OCI-LY3 (cell line): ENCODE data around the gene PRDM2.

Experiments used
- H2AFZ ChIP-seq: fragments of 200-600, 300-600 bp; shearing (Covaris generic); 2 replicates; pipeline ENCODE4 v1.6.0; 2014; ENCODE audit warnings: antibody characterized with exemption, low read depth, low read length
- H3K27ac ChIP-seq: fragments of 200-600, 300-600 bp; sonication (generic); 2 replicates; pipeline ENCODE4 v1.5.1; 2014; ENCODE audit warnings: mild to moderate bottlenecking, low read length, moderate library complexity, mixed read lengths
- H3K27me3 ChIP-seq: fragments of 200-600, 300-600 bp; sonication (generic); 2 replicates; pipeline ENCODE4 v1.6.1; 2014; ENCODE audit warnings: low read depth, low read length, mixed read lengths
- H3K36me3 ChIP-seq: fragments of 200-600, 300-600 bp; sonication (generic); replicated peaks from 2 replicates; pipeline ENCODE3; 2014; ENCODE audit warnings: low read depth, low read length, mixed read lengths
- H3K4me1 ChIP-seq: fragments of 300-600, 200-600 bp; sonication (generic); 2 replicates; pipeline ENCODE4 v1.6.1; 2014; ENCODE audit warnings: low read length, mixed read lengths
- H3K4me2 ChIP-seq: fragments of 200-600, 300-600 bp; sonication (generic); 2 replicates; pipeline ENCODE4 v1.6.1; 2014; ENCODE audit warnings: low read length, mixed read lengths
- H3K4me3 ChIP-seq: fragments of 300-600, 200-600 bp; sonication (generic); 2 replicates; pipeline ENCODE4 v1.5.1; 2014; ENCODE audit warnings: antibody characterized with exemption, mild to moderate bottlenecking, low read length, moderate library complexity
- H3K79me2 ChIP-seq: fragments of 300-600, 200-600 bp; shearing (Covaris generic); 2 replicates; pipeline ENCODE4 v1.6.1; 2014; ENCODE audit warnings: mild to moderate bottlenecking, low read length, mixed read lengths
- H3K9ac ChIP-seq: fragments of 300-600, 200-600 bp; shearing (Covaris generic); 2 replicates; pipeline ENCODE4 v1.6.0; 2014; ENCODE audit warnings: mild to moderate bottlenecking, low read length, moderate library complexity
- H3K9me3 ChIP-seq: fragments of 200-600, 300-600 bp; shearing (Covaris generic); 2 replicates; pipeline ENCODE4 v1.6.1; 2014; ENCODE audit warnings: low read length, mixed read lengths; ENCODE audit not compliant: insufficient read depth
- H4K20me1 ChIP-seq: fragments of 200-600, 300-600 bp; sonication (generic); 2 replicates; pipeline ENCODE4 v1.6.1; 2016; ENCODE audit warnings: low read length, mixed read lengths; ENCODE audit not compliant: insufficient read depth
- EZH2phosphoT487 ChIP-seq: fragments of 200-600 bp; shearing (Covaris generic); IDR thresholded peaks from 2 replicates; pipeline ENCODE4 v1.6.1; 2018; ENCODE audit warnings: antibody characterized with exemption, mixed run types, low read depth
- TF ChIP-seq, protein P1 (sequence below): fragments of 200-600, 300-600 bp; sonication (generic); IDR thresholded peaks from 2 replicates; pipeline ENCODE4 v1.5.1; 2014; ENCODE audit warnings: antibody characterized with exemption, low read length, low read depth

The PRDM2 gene

DNA sequence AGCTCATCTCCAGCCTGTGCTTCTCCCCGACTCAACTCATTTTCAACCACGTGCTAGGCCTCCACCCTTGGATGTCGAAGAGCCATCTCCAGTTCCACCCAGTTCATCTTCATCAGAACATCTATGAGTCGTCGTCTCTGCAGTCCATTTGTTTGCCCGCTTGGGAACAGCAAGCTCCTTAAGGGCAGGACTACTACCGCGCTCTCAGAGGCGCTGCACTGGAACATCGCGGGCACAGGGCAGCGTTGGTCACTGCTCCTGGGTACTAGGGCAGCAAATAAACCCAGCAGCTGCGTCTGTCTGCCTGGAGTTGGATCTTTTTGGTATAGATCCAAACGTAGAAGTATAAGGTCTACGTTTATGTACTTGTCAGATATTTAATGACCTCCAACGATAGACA, 478 bp upstream of the PRDM2 start:
- H3K4me2 ChIP-seq = peak overlapping the region; percentile 99
- peak overlapping the region; percentile 98 for H3K9ac ChIP-seq
- peaks cover 6% of the 10 kb centered on the region; the same call in 1 of the 2 replicates for H3K9me3 ChIP-seq
- H3K4me1 ChIP-seq = peaks cover 31% of the 10 kb centered on the region
- H3K36me3 ChIP-seq = peaks cover 12% of the 10 kb centered on the region
- peak overlapping the region; percentile 97 for H3K4me3 ChIP-seq
- TF ChIP-seq, protein P1, sequence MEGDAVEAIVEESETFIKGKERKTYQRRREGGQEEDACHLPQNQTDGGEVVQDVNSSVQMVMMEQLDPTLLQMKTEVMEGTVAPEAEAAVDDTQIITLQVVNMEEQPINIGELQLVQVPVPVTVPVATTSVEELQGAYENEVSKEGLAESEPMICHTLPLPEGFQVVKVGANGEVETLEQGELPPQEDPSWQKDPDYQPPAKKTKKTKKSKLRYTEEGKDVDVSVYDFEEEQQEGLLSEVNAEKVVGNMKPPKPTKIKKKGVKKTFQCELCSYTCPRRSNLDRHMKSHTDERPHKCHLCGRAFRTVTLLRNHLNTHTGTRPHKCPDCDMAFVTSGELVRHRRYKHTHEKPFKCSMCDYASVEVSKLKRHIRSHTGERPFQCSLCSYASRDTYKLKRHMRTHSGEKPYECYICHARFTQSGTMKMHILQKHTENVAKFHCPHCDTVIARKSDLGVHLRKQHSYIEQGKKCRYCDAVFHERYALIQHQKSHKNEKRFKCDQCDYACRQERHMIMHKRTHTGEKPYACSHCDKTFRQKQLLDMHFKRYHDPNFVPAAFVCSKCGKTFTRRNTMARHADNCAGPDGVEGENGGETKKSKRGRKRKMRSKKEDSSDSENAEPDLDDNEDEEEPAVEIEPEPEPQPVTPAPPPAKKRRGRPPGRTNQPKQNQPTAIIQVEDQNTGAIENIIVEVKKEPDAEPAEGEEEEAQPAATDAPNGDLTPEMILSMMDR = no peak
- TF ChIP-seq EZH2phosphoT487 = no peak
- 0 out of 2 replicates have a peak, but pooled peaks cover 3% of the 10 kb centered on the region for H4K20me1 ChIP-seq
- H3K27ac ChIP-seq = peak overlapping the region; percentile 97
- no peaks in the 10 kb centered on the region for H3K27me3 ChIP-seq
- no peak overlapping the region for H2AFZ ChIP-seq
- peaks cover 51% of the 10 kb centered on the region for H3K79me2 ChIP-seq

DNA sequence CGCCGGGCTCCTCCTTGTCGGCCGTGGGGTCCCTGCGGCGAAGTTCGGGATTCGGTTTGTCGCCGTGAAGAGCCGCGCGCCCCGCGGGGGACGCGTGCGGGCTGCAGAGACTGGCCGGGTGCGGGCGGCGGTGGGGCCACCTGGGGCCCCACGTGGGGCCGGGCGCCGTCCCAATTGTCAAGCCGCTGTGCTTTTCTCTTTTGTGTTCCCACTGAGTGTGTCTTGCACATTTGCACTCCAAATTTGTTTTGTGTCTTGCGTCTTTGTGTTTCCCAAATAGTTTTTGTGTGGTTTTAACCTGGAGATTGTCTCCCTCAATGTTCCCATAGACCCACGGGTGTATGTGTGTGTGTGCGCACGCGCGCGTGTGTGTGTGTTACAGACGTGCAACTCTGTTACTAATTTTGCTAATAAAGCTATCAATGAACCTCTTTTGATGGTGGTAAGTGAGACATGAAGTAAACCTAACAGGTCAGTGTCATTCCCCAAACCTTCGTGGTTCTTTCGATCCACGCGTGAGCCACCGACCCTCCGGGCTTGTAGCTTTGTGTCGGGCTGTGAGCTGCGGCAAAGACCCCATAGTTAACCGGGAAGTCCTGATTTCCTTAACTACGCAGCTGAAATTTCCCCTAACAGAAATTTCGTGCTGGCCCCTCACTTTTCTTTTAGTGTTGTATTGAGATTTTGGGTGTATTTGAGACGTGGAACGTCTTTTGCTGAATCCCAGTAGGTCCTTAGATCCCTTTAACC, 708 bp downstream of the PRDM2 start:
- Histone ChIP-seq H3K36me3 (peaks cover 15% of the 10 kb centered on the region), H3K27me3 (no peaks in the 10 kb centered on the region), H4K20me1 (peaks cover 13% of the 10 kb centered on the region; the same call in 1 of the 2 replicates), H3K4me1 (peaks cover 34% of the 10 kb centered on the region), H3K27ac (peak overlapping the region; percentile 97), H3K9ac (peak overlapping the region; percentile 98), H3K4me3 (peak overlapping the region; percentile 97), H3K9me3 (peaks cover 6% of the 10 kb centered on the region; the same call in 1 of the 2 replicates), H3K4me2 (peak overlapping the region; percentile 85), H3K79me2 (peaks cover 63% of the 10 kb centered on the region), H2AFZ (no peak overlapping the region)
- TF ChIP-seq, protein P1 = no peak
- no peak for TF ChIP-seq EZH2phosphoT487

DNA sequence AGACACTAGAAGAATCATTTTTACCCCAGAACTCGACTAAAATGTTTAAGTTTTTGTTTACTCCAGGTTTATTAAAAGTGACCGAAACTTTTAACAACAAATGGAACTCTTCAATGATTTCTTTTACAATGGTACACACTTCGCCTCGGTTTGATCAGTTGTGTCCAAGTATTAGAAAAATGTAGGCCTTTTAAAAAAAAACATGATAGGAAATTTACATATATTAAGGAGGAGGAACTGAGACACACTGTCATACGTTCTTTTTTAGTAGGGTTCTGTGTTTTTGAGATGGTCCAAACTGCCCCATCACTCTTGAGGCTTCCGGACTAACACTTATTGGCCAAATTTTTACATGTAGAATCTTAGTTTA, 1.3 kb downstream of the PRDM2 start:
- H3K27ac ChIP-seq = peak overlapping the region; percentile 97

More for the DNA sequence above, 1.3 kb downstream of the PRDM2 start:
- Histone ChIP-seq H3K36me3 (peaks cover 15% of the 10 kb centered on the region), H4K20me1 (peaks cover 14% of the 10 kb centered on the region; the same call in 1 of the 2 replicates), H3K4me3 (peak overlapping the region; percentile 97), H3K9me3 (peaks cover 6% of the 10 kb centered on the region; the same call in 1 of the 2 replicates), H3K9ac (peak overlapping the region; percentile 98), H3K27me3 (no peaks in the 10 kb centered on the region), H2AFZ (no peak overlapping the region), H3K4me2 (peak overlapping the region; percentile 85), H3K79me2 (peaks cover 69% of the 10 kb centered on the region), H3K4me1 (peaks cover 37% of the 10 kb centered on the region)
- TF ChIP-seq, protein P1 = no peak
- no peak for TF ChIP-seq EZH2phosphoT487
